Endothelial cell of umbilical vein (primary cell): ENCODE data around the gene AIMP1.

Experiments used
- EZH2 ChIP-seq: IDR thresholded peaks from 2 replicates; pipeline ENCODE4 v1.6.1; 2012; ENCODE audit warnings: borderline replicate concordance, low read depth, mild to moderate bottlenecking, moderate library complexity, low read length, inconsistent platforms; ENCODE audit not compliant: severe bottlenecking
- POLR2A ChIP-seq: IDR thresholded peaks from 2 replicates; pipeline ENCODE4 v1.6.1; 2012; ENCODE audit warnings: low read depth, mild to moderate bottlenecking, control low read depth, low read length
- TF ChIP-seq, protein P1 (sequence below), 2 donors: IDR thresholded peaks; 1 replicate in 1 of 2; 2 replicates in 1 of 2; pipeline ENCODE4 v1.5.1; 2011; ENCODE audit warnings: low read length in 2 of 2, mild to moderate bottlenecking in 2 of 2, moderate library complexity in 2 of 2, control low read depth in 1 of 2, inconsistent platforms in 1 of 2, low read depth in 1 of 2; ENCODE audit not compliant: insufficient read depth in 1 of 2; ENCODE audit errors: extremely low read depth in 1 of 2

DNA sequence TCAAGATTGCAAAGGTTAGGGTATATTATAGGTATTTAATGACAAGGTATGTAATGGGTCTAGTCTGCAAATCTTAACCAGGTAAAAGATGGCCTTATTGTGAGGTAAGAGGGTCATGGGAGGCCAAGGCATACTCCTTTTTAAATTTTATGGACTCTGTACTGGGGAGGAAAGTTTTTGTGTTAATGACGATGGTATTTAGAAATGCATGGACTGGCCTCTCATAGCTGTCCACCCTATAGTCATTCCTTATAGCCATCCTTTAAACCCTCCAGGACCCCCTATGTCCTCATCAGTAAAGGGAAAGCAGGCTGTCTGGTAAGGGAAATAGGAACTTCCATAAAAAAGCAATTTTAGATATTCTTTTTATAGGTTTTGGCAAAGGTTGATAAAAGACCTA, 1.5 kb downstream of the AIMP1 start:
- TF ChIP-seq, protein P1, sequence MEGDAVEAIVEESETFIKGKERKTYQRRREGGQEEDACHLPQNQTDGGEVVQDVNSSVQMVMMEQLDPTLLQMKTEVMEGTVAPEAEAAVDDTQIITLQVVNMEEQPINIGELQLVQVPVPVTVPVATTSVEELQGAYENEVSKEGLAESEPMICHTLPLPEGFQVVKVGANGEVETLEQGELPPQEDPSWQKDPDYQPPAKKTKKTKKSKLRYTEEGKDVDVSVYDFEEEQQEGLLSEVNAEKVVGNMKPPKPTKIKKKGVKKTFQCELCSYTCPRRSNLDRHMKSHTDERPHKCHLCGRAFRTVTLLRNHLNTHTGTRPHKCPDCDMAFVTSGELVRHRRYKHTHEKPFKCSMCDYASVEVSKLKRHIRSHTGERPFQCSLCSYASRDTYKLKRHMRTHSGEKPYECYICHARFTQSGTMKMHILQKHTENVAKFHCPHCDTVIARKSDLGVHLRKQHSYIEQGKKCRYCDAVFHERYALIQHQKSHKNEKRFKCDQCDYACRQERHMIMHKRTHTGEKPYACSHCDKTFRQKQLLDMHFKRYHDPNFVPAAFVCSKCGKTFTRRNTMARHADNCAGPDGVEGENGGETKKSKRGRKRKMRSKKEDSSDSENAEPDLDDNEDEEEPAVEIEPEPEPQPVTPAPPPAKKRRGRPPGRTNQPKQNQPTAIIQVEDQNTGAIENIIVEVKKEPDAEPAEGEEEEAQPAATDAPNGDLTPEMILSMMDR (IDR thresholded peaks at IDR 0.05; ENCODE audit: extremely low read depth in 1 of 2, insufficient read depth in 1 of 2, low read depth in 1 of 2, low read length in 2 of 2), result no peak
- TF ChIP-seq POLR2A (no peak), EZH2 (no peak)
